Activated T-helper 2 cell treated with anti-CD3 and anti-CD28 coated beads, Interferon-gamma antibody, Interleukin-2, Interleukin-4, amounts not matched to agents 10 μg/mL and 5 μg/mL and 100 μg/mL, durations not matched to agents 14 hours and 24 hours and 36 hours (primary cell): ENCODE measurements around the gene PCDHGA3. TPM values are rescaled to one million over a fixed set of nuclear protein-coding genes. Genes with fewer than 3 reads are reported as not detected.
"Not testable (repeated sequence)": the region's sequence is repeated elsewhere in the genome, so short reads cannot be mapped to it uniquely, and the experiment has no call there.

Experiments
- DNase-seq: peaks from one replicate; pipeline ENCODE4 v3.0.0; 2021; ENCODE audit warnings: low spot score
- H3K27ac Mint-ChIP-seq: one replicate; pipeline ENCODE4 v1.8.0; 2021; ENCODE audit warnings: mixed read lengths
- H3K27me3 Mint-ChIP-seq: one replicate; pipeline ENCODE4 v1.8.0; 2021; ENCODE audit warnings: low read depth, mixed read lengths
- H3K36me3 Mint-ChIP-seq: one replicate; pipeline ENCODE4 v1.8.0; 2021; ENCODE audit warnings: low read depth, mixed read lengths
- H3K4me1 Mint-ChIP-seq: one replicate; pipeline ENCODE4 v1.8.0; 2021; ENCODE audit warnings: low read depth, mixed read lengths
- H3K4me3 Mint-ChIP-seq: one replicate; pipeline ENCODE4 v1.8.0; 2021; ENCODE audit warnings: low read depth, mild to moderate bottlenecking, moderate library complexity, mixed read lengths
- H3K9me3 Mint-ChIP-seq: one replicate; pipeline ENCODE4 v1.8.0; 2021; ENCODE audit warnings: mixed read lengths
- intact Hi-C: fragments of 100-400 bp; cut with micrococcal nuclease; formaldehyde crosslinking; loops from one replicate; pipeline ENCODE4 v1.15.1; 2023
- total RNA-seq: library from RNA; stranded (reverse); gene quantifications from 2 replicates; pipeline ENCODE4 v1.2.3, GENCODE V29; 2022

Gene PCDHGA3
- total RNA-seq, 1 donor from 2014 or later, result 0.16 TPM

DNA sequence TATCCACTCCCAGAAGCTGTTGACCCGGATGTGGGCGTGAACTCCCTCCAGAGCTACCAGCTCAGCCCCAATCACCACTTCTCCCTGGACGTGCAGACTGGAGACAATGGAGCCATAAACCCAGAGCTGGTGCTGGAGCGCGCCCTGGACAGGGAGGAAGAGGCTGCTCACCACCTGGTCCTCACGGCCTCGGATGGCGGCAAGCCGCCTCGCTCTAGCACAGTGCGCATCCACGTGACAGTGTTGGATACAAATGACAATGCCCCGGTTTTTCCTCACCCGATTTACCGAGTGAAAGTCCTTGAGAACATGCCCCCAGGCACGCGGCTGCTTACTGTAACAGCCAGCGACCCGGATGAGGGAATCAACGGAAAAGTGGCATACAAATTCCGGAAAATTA lies 49.6 kb downstream of the PCDHGA3 start:
- peaks cover 3% of the 10 kb centered on the region for H3K36me3 Mint-ChIP-seq
- no peak overlapping the region for H3K4me3 Mint-ChIP-seq
- no peak overlapping the region for H3K27ac Mint-ChIP-seq
- peaks cover 14% of the 10 kb centered on the region for H3K27me3 Mint-ChIP-seq
- intact Hi-C loops, result no loop called here
- no peak for DNase-seq
- H3K9me3 Mint-ChIP-seq, result peaks cover 40% of the 10 kb centered on the region
- H3K4me1 Mint-ChIP-seq, result no peaks in the 10 kb centered on the region

DNA sequence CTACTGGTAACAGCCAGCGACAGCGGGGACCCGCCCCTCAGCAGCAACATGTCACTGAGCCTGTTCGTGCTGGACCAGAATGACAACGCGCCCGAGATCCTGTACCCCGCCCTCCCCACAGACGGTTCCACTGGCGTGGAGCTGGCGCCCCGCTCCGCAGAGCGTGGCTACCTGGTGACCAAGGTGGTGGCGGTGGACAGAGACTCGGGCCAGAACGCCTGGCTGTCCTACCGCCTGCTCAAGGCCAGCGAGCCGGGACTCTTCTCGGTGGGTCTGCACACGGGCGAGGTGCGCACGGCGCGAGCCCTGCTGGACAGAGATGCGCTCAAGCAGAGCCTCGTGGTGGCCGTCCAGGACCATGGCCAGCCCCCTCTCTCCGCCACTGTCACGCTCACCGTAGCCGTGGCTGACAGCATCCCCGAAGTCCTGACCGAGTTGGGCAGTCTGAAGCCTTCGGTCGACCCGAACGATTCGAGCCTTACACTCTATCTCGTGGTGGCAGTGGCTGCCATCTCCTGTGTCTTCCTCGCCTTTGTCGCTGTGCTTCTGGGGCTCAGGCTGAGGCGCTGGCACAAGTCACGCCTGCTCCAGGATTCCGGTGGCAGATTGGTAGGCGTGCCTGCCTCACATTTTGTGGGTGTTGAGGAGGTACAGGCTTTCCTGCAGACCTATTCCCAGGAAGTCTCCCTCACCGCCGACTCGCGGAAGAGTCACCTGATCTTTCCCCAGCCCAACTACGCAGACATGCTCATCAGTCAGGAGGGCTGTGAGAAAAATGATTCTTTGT lies 51.0 kb downstream of the PCDHGA3 start:
- H3K27ac Mint-ChIP-seq, H3K4me3 Mint-ChIP-seq, intact Hi-C loops, H3K4me1 Mint-ChIP-seq, H3K36me3 Mint-ChIP-seq, DNase-seq: not testable (repeated sequence)
- H3K27me3 Mint-ChIP-seq, result peaks cover 19% of the 10 kb centered on the region
- peaks cover 37% of the 10 kb centered on the region for H3K9me3 Mint-ChIP-seq

Other genes starting within 250 kb of the PCDHGA3 start
- 0.11 and 0.25 TPM in 2 replicates for gene PCDHB2, start 249.2 kb upstream of the PCDHGA3 start, total RNA-seq
- gene PCDHB3, start 243.4 kb upstream of the PCDHGA3 start, total RNA-seq, result not detected in 2 replicates
- gene PCDHB4, start 222.0 kb upstream of the PCDHGA3 start, total RNA-seq, result not detected in 2 replicates
- not detected in 2 replicates for gene PCDHB5, start 208.6 kb upstream of the PCDHGA3 start, total RNA-seq
- gene PCDHB6, start 193.8 kb upstream of the PCDHGA3 start, total RNA-seq, result not detected in 2 replicates
- gene PCDHB7, start 171.2 kb upstream of the PCDHGA3 start, total RNA-seq, result 0.07 TPM in 1 of 2 replicates, not detected in the other
- gene PCDHB8, start 166.0 kb upstream of the PCDHGA3 start, total RNA-seq, result not detected in 2 replicates
- not detected in 2 replicates for gene PCDHB16, start 161.4 kb upstream of the PCDHGA3 start, total RNA-seq
- not detected in 2 replicates for gene PCDHB9, start 156.7 kb upstream of the PCDHGA3 start, total RNA-seq
- gene PCDHB10, start 151.5 kb upstream of the PCDHGA3 start, total RNA-seq, result not detected in 2 replicates
- gene PCDHB11, start 144.2 kb upstream of the PCDHGA3 start, total RNA-seq, result not detected in 2 replicates
- not detected in 2 replicates for gene PCDHB12, start 135.1 kb upstream of the PCDHGA3 start, total RNA-seq
- gene PCDHB13, start 129.9 kb upstream of the PCDHGA3 start, total RNA-seq, result 0.02 TPM in 1 of 2 replicates, not detected in the other
- not detected in 2 replicates for gene PCDHB14, start 120.5 kb upstream of the PCDHGA3 start, total RNA-seq
- not detected in 2 replicates for gene PCDHB15, start 98.4 kb upstream of the PCDHGA3 start, total RNA-seq
- gene SLC25A2, start 39.8 kb upstream of the PCDHGA3 start, total RNA-seq, result 0.16 TPM in 1 of 2 replicates, not detected in the other
- 67.1 and 70.5 TPM in 2 replicates for gene TAF7, start 23.0 kb upstream of the PCDHGA3 start, total RNA-seq
- 0.09 and 0.14 TPM in 2 replicates for gene PCDHGA1, start 13.3 kb upstream of the PCDHGA3 start, total RNA-seq
- 0.09 and 0.11 TPM in 2 replicates for gene PCDHGA2, start 5.1 kb upstream of the PCDHGA3 start, total RNA-seq
- 0.16 and 0.48 TPM in 2 replicates for gene PCDHGB1, start 6.3 kb downstream of the PCDHGA3 start, total RNA-seq
- 0.44 and 0.57 TPM in 2 replicates for gene PCDHGA4, start 11.2 kb downstream of the PCDHGA3 start, total RNA-seq
- gene PCDHGB2, start 16.2 kb downstream of the PCDHGA3 start, total RNA-seq, result 0.85 and 0.91 TPM in 2 replicates
- 0.43 and 0.51 TPM in 2 replicates for gene PCDHGA5, start 20.3 kb downstream of the PCDHGA3 start, total RNA-seq
- gene PCDHGB3, start 26.4 kb downstream of the PCDHGA3 start, total RNA-seq, result 0.46 and 0.85 TPM in 2 replicates
- gene PCDHGA6, start 30.1 kb downstream of the PCDHGA3 start, total RNA-seq, result 0.48 and 0.55 TPM in 2 replicates
- gene PCDHGA7, start 38.9 kb downstream of the PCDHGA3 start, total RNA-seq, result 0.16 and 0.30 TPM in 2 replicates
- gene PCDHGB4, start 43.9 kb downstream of the PCDHGA3 start, total RNA-seq, result 0.28 and 0.34 TPM in 2 replicates
- 0.07 and 0.23 TPM in 2 replicates for gene PCDHGA8, start 48.8 kb downstream of the PCDHGA3 start, total RNA-seq
- 0.62 and 0.92 TPM in 2 replicates for gene PCDHGB5, start 54.1 kb downstream of the PCDHGA3 start, total RNA-seq
- gene PCDHGA9, start 58.9 kb downstream of the PCDHGA3 start, total RNA-seq, result 0.23 and 0.32 TPM in 2 replicates
- gene PCDHGB6, start 64.2 kb downstream of the PCDHGA3 start, total RNA-seq, result 0.21 and 0.34 TPM in 2 replicates
- gene PCDHGA10, start 69.2 kb downstream of the PCDHGA3 start, total RNA-seq, result 0.21 and 0.34 TPM in 2 replicates
- 0.18 and 0.23 TPM in 2 replicates for gene PCDHGB7, start 73.8 kb downstream of the PCDHGA3 start, total RNA-seq
- 0.21 and 0.39 TPM in 2 replicates for gene PCDHGA11, start 77.2 kb downstream of the PCDHGA3 start, total RNA-seq
- gene PCDHGA12, start 86.7 kb downstream of the PCDHGA3 start, total RNA-seq, result 0.11 and 0.16 TPM in 2 replicates
- gene PCDHGC3, start 132.1 kb downstream of the PCDHGA3 start, total RNA-seq, result 0.21 and 0.23 TPM in 2 replicates
- not detected in 2 replicates for gene PCDHGC4, start 141.2 kb downstream of the PCDHGA3 start, total RNA-seq
- not detected in 2 replicates for gene PCDHGC5, start 145.3 kb downstream of the PCDHGA3 start, total RNA-seq